HepG2 (cell line): Measurements from ENCODE around the gene CYP27A1. TPM values are rescaled to one million over a fixed set of nuclear protein-coding genes. Genes with fewer than 3 reads are reported as not detected.

Experiments used
- ATAC-seq: fragments of 200-7000 bp; cut with Tn5 transposase; 3 replicates; pipeline ENCODE4 v1.9.1; 2020; ENCODE audit warnings: mild to moderate bottlenecking, moderate library complexity
- BruUV-seq: library from RNA; stranded (reverse); fragments of 400-500 nt; replicated peaks from 2 replicates; lab custom pipeline; 2021; lab: Mats Ljungman, UMichigan
- CTCF ChIA-PET: fragments of 300-600 bp; formaldehyde crosslinking; extraction: SDS; loops from one replicate; lab custom pipeline; 2021; ENCODE audit warnings: low total read pairs, inconsistent platforms, low intra/inter-chr PET ratio; lab: Yijun Ruan, JAX
- POLR2A ChIA-PET: fragments of 350-600 bp; sonication (Branson Sonifier 250); formaldehyde crosslinking; loops from one replicate; lab custom pipeline; 2020; ENCODE audit warnings: antibody characterized with exemption, inconsistent platforms; lab: Yijun Ruan, JAX
- DNase-seq: peaks from one replicate; pipeline ENCODE4 v3.0.0-alpha.2; 2015; ENCODE audit warnings: low spot score
- FAIRE-seq: peaks from 3 replicates; lab custom pipeline; 2011; peaks lifted over from hg19 to GRCh38; lab: Jason Lieb, UNC
- H2AFZ ChIP-seq: one replicate; pipeline ENCODE4 v1.6.1; 2011; ENCODE audit warnings: low read length, inconsistent platforms
- H3K27ac ChIP-seq: fragments of 300-600 bp; 3 replicates; pipeline ENCODE4 v1.8.0; 2011; ENCODE audit warnings: mixed run types, mild to moderate bottlenecking, mixed read lengths, low read length, inconsistent platforms; ENCODE audit not compliant: insufficient read depth; ENCODE audit errors: extremely low read length
- H3K27me3 ChIP-seq, 2 experiments: fragments of 200-600 bp in 1 of 2; 2 replicates in 1 of 2; 3 replicates in 1 of 2; pipeline versions ENCODE4 v1.6.0 to v1.8.0; 2011; ENCODE audit warnings: low read length in 2 of 2, mild to moderate bottlenecking in 2 of 2, moderate library complexity in 2 of 2, inconsistent platforms in 1 of 2; ENCODE audit not compliant: insufficient read depth in 2 of 2, control insufficient read depth in 1 of 2
- H3K36me3 ChIP-seq, 2 experiments: fragments of 200-600 bp in 1 of 2; replicated peaks in 1 of 2; 2 replicates in 1 of 2; 3 replicates in 1 of 2; pipeline versions ENCODE4 v1.5.1 to v1.8.0; 2011; ENCODE audit warnings: low read length in 2 of 2, inconsistent platforms in 1 of 2; ENCODE audit not compliant: insufficient read depth in 2 of 2, control insufficient read depth in 1 of 2
- H3K4me1 ChIP-seq: 2 replicates; pipeline ENCODE4 v1.5.1; 2012; ENCODE audit warnings: low read length, inconsistent platforms; ENCODE audit not compliant: insufficient read depth
- H3K4me2 ChIP-seq: 2 replicates; pipeline ENCODE4 v1.6.0; 2011; ENCODE audit warnings: low read depth, low read length, inconsistent platforms
- H3K4me3 ChIP-seq, 3 experiments: fragments of 200-600 bp in 1 of 3; sonication (generic), shearing (Covaris generic) in 1 of 3; replicated peaks in 1 of 3; 2 replicates each; pipeline ENCODE4 v1.5.1; 2011 to 2016; ENCODE audit warnings: low read length in 3 of 3, inconsistent platforms in 2 of 3, low read depth in 2 of 3, mild to moderate bottlenecking in 2 of 3, control low read depth in 1 of 3, mixed read lengths in 1 of 3; ENCODE audit not compliant: insufficient read depth in 1 of 3
- H3K79me2 ChIP-seq: one replicate; pipeline ENCODE4 v1.6.1; 2011; ENCODE audit warnings: low read length, inconsistent platforms; ENCODE audit not compliant: insufficient read depth
- H3K9ac ChIP-seq: 2 replicates; pipeline ENCODE4 v1.6.0; 2011; ENCODE audit warnings: mild to moderate bottlenecking, low read depth, low read length, inconsistent platforms; ENCODE audit not compliant: insufficient read depth
- H3K9me3 ChIP-seq: 2 replicates; pipeline ENCODE4 v1.5.1; 2012; ENCODE audit warnings: mild to moderate bottlenecking, low read length
- H4K20me1 ChIP-seq: 2 replicates; pipeline ENCODE4 v1.6.0; 2011; ENCODE audit warnings: inconsistent platforms, mild to moderate bottlenecking, low read length, moderate library complexity; ENCODE audit not compliant: insufficient read depth
- ATAD3A ChIP-seq: sonication (generic); formaldehyde crosslinking; IDR thresholded peaks from 2 replicates; pipeline ENCODE4 v1.4.0; 2020; ENCODE audit warnings: missing genetic modification reagents
- ATF5 ChIP-seq: sonication (generic); formaldehyde crosslinking; IDR thresholded peaks from 2 replicates; pipeline ENCODE4 v1.4.0; 2020; ENCODE audit warnings: mild to moderate bottlenecking, low read depth, missing genetic modification reagents
- NR3C1 ChIP-seq: sonication (generic); formaldehyde crosslinking; IDR thresholded peaks from 2 replicates; pipeline ENCODE4 v1.4.0; 2020; ENCODE audit warnings: missing genetic modification reagents
- RAD21 ChIP-seq: fragments of 450-650 bp; formaldehyde crosslinking; IDR thresholded peaks from 2 replicates; pipeline ENCODE4 v1.5.0; 2020; ENCODE audit warnings: mild to moderate bottlenecking
- RBFOX2 ChIP-seq: fragments of 200-400 bp; formaldehyde crosslinking; IDR thresholded peaks from 2 replicates; pipeline ENCODE4 v1.6.1; 2017; ENCODE audit warnings: low read depth, mild to moderate bottlenecking, low read length
- TBP ChIP-seq: sonication (generic); formaldehyde crosslinking; IDR thresholded peaks from 2 replicates; pipeline ENCODE4 v1.5.0; 2020; ENCODE audit warnings: missing genetic modification reagents
- TIGD3 ChIP-seq: sonication (generic); formaldehyde crosslinking; IDR thresholded peaks from 2 replicates; pipeline ENCODE4 v1.5.1; 2020; ENCODE audit warnings: mild to moderate bottlenecking, missing genetic modification reagents, borderline replicate concordance
- WIZ ChIP-seq: sonication (generic); formaldehyde crosslinking; IDR thresholded peaks from 2 replicates; pipeline ENCODE4 v1.5.1; 2020; ENCODE audit warnings: mild to moderate bottlenecking, missing genetic modification reagents
- ZC3H4 ChIP-seq: sonication (generic); formaldehyde crosslinking; IDR thresholded peaks from 2 replicates; pipeline ENCODE4 v1.4.0; 2020; ENCODE audit warnings: missing genetic modification reagents, borderline replicate concordance
- ZNF30 ChIP-seq: sonication (generic); formaldehyde crosslinking; IDR thresholded peaks from 2 replicates; pipeline ENCODE4 v1.5.0; 2020; ENCODE audit warnings: mild to moderate bottlenecking, missing genetic modification reagents
- ZNF335 ChIP-seq: sonication (generic); formaldehyde crosslinking; IDR thresholded peaks from 2 replicates; pipeline ENCODE4 v1.4.0; 2020; ENCODE audit warnings: missing genetic modification reagents
- ZNF446 ChIP-seq: sonication (generic); formaldehyde crosslinking; IDR thresholded peaks from 2 replicates; pipeline ENCODE4 v1.5.0; 2020; ENCODE audit warnings: mild to moderate bottlenecking, missing genetic modification reagents
- WGBS: methylation state at CpG from one replicate; pipeline ENCODE4 v1.1.6; 2017; ENCODE audit warnings: low lambda C conversion rate; 5-methylcytosine and 5-hydroxymethylcytosine counted together
- in situ Hi-C: cut with HindIII; loops from 2 replicates; pipeline ENCODE4 v1.10.0; 2017; ENCODE audit warnings: low pct_unique_long_range_greater_than_20kb; ENCODE audit not compliant: extremely low pct_ligation_motif_present
- intact Hi-C: fragments of 100-400 bp; cut with micrococcal nuclease; formaldehyde crosslinking; loops from one replicate; pipeline ENCODE4 v1.10.0; 2022; ENCODE audit not compliant: unreplicated experiment
- polyA plus RNA-seq, 8 experiments: library from polyadenylated mRNA; depleted of rRNA in 3 of 8; stranded (reverse) in 7 of 8; unstranded in 1 of 8; fragments of >200 nt; fragmentation: Illumina TruSeq in 4 of 8; extraction: Trizol in 4 of 8; gene quantifications; 2 replicates each; pipeline versions ENCODE4 v1.2.1 to v1.2.3, GENCODE V29; 2011 to 2016; ENCODE audit warnings: low read depth in 4 of 8, missing spikeins in 1 of 8, mixed read lengths in 1 of 8; ENCODE audit not compliant: insufficient read depth in 1 of 8
- total RNA-seq, 5 experiments: library from RNA; depleted of rRNA; stranded (reverse); fragments of >200 nt; fragmentation: Illumina TruSeq; extraction: Trizol; gene quantifications; 2 replicates each; pipeline ENCODE4 v1.2.3, GENCODE V29; 2016; ENCODE audit warnings: low read depth in 1 of 5
- TF ChIP-seq, protein P1 (sequence below): sonication (generic); formaldehyde crosslinking; IDR thresholded peaks from 2 replicates; pipeline ENCODE4 v1.4.0; 2020; ENCODE audit warnings: missing genetic modification reagents, borderline replicate concordance
- TF ChIP-seq, protein P2 (sequence below): fragments of 450-650 bp; IDR thresholded peaks from 2 replicates; pipeline ENCODE4 v1.6.1; 2016

CYP27A1 gene
- total and polyA plus RNA-seq, 2 of the 13 experiments (the other 11 are each of a cell fraction or from before 2014, with no cell fraction given) = 157 to 266 TPM

DNA sequence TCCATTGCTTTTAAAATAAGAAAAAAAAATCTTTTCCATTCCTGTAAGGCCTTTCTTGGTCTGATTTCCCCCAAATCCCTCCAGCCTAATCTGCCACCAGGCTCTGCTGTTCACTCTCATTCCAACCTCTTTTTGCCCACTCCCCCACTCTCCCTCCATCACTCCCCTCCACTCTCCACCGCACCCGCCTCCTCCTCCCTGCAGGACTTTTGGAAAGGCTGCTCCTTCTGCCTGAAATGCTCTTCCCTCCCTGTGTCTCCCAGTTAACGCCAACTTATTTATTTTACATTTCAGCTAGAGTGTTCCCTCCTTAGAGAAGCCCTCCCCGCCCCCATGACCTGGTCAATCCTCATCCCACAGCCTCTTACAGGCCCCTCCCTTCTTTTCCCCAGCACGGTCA is 72.9 kb downstream of the CYP27A1 start:
- POLR2A ChIA-PET = no interaction called here
- H3K27ac ChIP-seq = no peak overlapping the region
- peaks cover 27% of the 10 kb centered on the region for H3K4me1 ChIP-seq
- ATAC-seq = no peak
- no TSS peak for BruUV-seq
- in situ Hi-C loops = no loop called here
- H3K4me2 ChIP-seq = no peak overlapping the region
- H4K20me1 ChIP-seq = no peaks in the 10 kb centered on the region; the same call in 1 of the 2 replicates
- CTCF ChIA-PET = no interaction called here
- no peak for TF ChIP-seq ZNF30 (CRISPR knock-in tag)
- no peak for TF ChIP-seq ZNF446 (CRISPR knock-in tag)
- no peak for TF ChIP-seq ZNF335 (CRISPR knock-in tag)
- TF ChIP-seq TIGD3 (CRISPR knock-in tag) = no peak
- TF ChIP-seq ZC3H4 (CRISPR knock-in tag) = no peak
- TF ChIP-seq ATAD3A (CRISPR knock-in tag) = no peak
- no peak for TF ChIP-seq NR3C1 (CRISPR knock-in tag)
- TF ChIP-seq, protein P1, sequence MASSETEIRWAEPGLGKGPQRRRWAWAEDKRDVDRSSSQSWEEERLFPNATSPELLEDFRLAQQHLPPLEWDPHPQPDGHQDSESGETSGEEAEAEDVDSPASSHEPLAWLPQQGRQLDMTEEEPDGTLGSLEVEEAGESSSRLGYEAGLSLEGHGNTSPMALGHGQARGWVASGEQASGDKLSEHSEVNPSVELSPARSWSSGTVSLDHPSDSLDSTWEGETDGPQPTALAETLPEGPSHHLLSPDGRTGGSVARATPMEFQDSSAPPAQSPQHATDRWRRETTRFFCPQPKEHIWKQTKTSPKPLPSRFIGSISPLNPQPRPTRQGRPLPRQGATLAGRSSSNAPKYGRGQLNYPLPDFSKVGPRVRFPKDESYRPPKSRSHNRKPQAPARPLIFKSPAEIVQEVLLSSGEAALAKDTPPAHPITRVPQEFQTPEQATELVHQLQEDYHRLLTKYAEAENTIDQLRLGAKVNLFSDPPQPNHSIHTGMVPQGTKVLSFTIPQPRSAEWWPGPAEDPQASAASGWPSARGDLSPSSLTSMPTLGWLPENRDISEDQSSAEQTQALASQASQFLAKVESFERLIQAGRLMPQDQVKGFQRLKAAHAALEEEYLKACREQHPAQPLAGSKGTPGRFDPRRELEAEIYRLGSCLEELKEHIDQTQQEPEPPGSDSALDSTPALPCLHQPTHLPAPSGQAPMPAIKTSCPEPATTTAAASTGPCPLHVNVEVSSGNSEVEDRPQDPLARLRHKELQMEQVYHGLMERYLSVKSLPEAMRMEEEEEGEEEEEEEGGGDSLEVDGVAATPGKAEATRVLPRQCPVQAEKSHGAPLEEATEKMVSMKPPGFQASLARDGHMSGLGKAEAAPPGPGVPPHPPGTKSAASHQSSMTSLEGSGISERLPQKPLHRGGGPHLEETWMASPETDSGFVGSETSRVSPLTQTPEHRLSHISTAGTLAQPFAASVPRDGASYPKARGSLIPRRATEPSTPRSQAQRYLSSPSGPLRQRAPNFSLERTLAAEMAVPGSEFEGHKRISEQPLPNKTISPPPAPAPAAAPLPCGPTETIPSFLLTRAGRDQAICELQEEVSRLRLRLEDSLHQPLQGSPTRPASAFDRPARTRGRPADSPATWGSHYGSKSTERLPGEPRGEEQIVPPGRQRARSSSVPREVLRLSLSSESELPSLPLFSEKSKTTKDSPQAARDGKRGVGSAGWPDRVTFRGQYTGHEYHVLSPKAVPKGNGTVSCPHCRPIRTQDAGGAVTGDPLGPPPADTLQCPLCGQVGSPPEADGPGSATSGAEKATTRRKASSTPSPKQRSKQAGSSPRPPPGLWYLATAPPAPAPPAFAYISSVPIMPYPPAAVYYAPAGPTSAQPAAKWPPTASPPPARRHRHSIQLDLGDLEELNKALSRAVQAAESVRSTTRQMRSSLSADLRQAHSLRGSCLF = no peak
- no peak for TF ChIP-seq WIZ
- no peak for TF ChIP-seq TBP (CRISPR knock-in tag)
- no peak for TF ChIP-seq RAD21 (CRISPR knock-in tag)
- TF ChIP-seq ATF5 = no peak
- TF ChIP-seq, protein P2, sequence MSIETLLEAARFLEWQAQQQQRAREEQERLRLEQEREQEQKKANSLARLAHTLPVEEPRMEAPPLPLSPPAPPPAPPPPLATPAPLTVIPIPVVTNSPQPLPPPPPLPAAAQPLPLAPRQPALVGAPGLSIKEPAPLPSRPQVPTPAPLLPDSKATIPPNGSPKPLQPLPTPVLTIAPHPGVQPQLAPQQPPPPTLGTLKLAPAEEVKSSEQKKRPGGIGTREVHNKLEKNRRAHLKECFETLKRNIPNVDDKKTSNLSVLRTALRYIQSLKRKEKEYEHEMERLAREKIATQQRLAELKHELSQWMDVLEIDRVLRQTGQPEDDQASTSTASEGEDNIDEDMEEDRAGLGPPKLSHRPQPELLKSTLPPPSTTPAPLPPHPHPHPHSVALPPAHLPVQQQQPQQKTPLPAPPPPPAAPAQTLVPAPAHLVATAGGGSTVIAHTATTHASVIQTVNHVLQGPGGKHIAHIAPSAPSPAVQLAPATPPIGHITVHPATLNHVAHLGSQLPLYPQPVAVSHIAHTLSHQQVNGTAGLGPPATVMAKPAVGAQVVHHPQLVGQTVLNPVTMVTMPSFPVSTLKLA = no peak
- TF ChIP-seq RBFOX2 = no peak
- TF ChIP-seq, all 625 proteins: peak for 0
- H2AFZ ChIP-seq = no peak overlapping the region
- H3K79me2 ChIP-seq = no peaks in the 10 kb centered on the region
- 31% methylated on average over 5 of the region's 5 CpGs for WGBS
- H3K9me3 ChIP-seq = no peaks in the 10 kb centered on the region
- DNase-seq (no peak), FAIRE-seq (no peak)
- intact Hi-C loops = no loop called here
- no peak overlapping the region for H3K4me3 ChIP-seq
- H3K36me3 ChIP-seq = no peaks in the 10 kb centered on the region
- H3K27me3 ChIP-seq = peaks cover 18 to 82% of the 10 kb centered on the region in 2 experiments
- H3K9ac ChIP-seq = no peak overlapping the region
